Suprapubic skin (tissue), 4 donors: ENCODE measurements around the gene KRTAP19-7. TPM values are rescaled to one million over a fixed set of nuclear protein-coding genes. Genes with fewer than 3 reads are reported as not detected.

Experiments
- DNase-seq, 2 donors: peaks; one replicate each; pipeline ENCODE4 v3.0.0-alpha.2; 2019; ENCODE audit warnings: low spot score in 2 of 2
- H3K27ac ChIP-seq: fragments of 200-600 bp; sonication (generic); one replicate; pipeline ENCODE4 v1.5.1; 2019
- H3K27me3 ChIP-seq: fragments of 200-600 bp; sonication (generic); one replicate; pipeline ENCODE4 v1.5.1; 2019
- H3K36me3 ChIP-seq: fragments of 200-600 bp; sonication (generic); one replicate; pipeline ENCODE4 v1.5.1; 2019
- H3K4me1 ChIP-seq: fragments of 200-600 bp; sonication (generic); one replicate; pipeline ENCODE4 v1.5.1; 2019
- H3K4me3 ChIP-seq: fragments of 200-600 bp; sonication (generic); one replicate; pipeline ENCODE4 v1.5.1; 2019; ENCODE audit warnings: mild to moderate bottlenecking
- H3K9me3 ChIP-seq: fragments of 200-600 bp; sonication (generic); one replicate; pipeline ENCODE4 v1.5.1; 2019
- CTCF ChIP-seq, 2 donors: fragments of 200-600 bp in 1 of 2; fragments of 450-650 bp in 1 of 2; sonication (generic) in 1 of 2; IDR thresholded peaks; one replicate each; pipeline ENCODE4 v1.5.1; 2016 to 2019; ENCODE audit warnings: antibody characterized with exemption in 2 of 2, mild to moderate bottlenecking in 1 of 2, moderate library complexity in 1 of 2
- EP300 ChIP-seq: sonication (generic); formaldehyde crosslinking; IDR thresholded peaks from one replicate; pipeline ENCODE4 v1.6.1; 2017; ENCODE audit warnings: antibody characterized with exemption
- POLR2A ChIP-seq, 2 donors: fragments of 450-650 bp; IDR thresholded peaks; one replicate each; pipeline ENCODE4 v1.6.1; 2017; ENCODE audit warnings: antibody characterized with exemption in 2 of 2, mild to moderate bottlenecking in 2 of 2, moderate library complexity in 2 of 2
- POLR2AphosphoS5 ChIP-seq, 3 donors: sonication (generic); formaldehyde crosslinking; IDR thresholded peaks; one replicate each; pipeline ENCODE4 v1.6.1; 2017; ENCODE audit warnings: antibody characterized with exemption in 3 of 3
- WGBS: methylation state at CpG from one replicate; pipeline ENCODE4 v1.1.5; 2018; 5-methylcytosine and 5-hydroxymethylcytosine counted together
- total RNA-seq, 4 donors: library from RNA; depleted of rRNA; stranded (reverse); fragments of >200 nt; gene quantifications; one replicate each; pipeline ENCODE4 v1.1.0, GENCODE V29; 2016

The KRTAP19-7 gene
- total RNA-seq, 4 donors from 2014 or later = 7.2 TPM; not detected in 3

- no peaks in the 10 kb centered on the region for H3K27me3 ChIP-seq
- H3K36me3 ChIP-seq = no peaks in the 10 kb centered on the region
- no peaks in the 10 kb centered on the region for H3K9me3 ChIP-seq
- H3K4me1 ChIP-seq = no peaks in the 10 kb centered on the region
- no peak for DNase-seq
- H3K27ac ChIP-seq = no peak within 1 kb of the TSS
- H3K4me3 ChIP-seq = no peak within 1 kb of the TSS
- TF ChIP-seq CTCF (IDR thresholded peaks at IDR 0.05) (no peak), POLR2AphosphoS5 (IDR thresholded peaks at IDR 0.05) (no peak), EP300 (no peak), POLR2A (IDR thresholded peaks at IDR 0.05) (no peak)
These were observed 29.2 kb upstream of the KRTAP19-7 start, which contains the start of gene KRTAP22-2 for GRCh38 chr21:30590297-30590696. TSS of gene KRTAP22-2 (minus strand) at chr21:30590397.

- no peak for DNase-seq
- Histone ChIP-seq H3K36me3 (no peaks in the 10 kb centered on the region), H3K9me3 (no peaks in the 10 kb centered on the region), H3K4me1 (no peaks in the 10 kb centered on the region), H3K27ac (no peak overlapping the region), H3K4me3 (no peak overlapping the region), H3K27me3 (no peaks in the 10 kb centered on the region)
- WGBS = 69% methylated on average over 1 of the region's 1 CpG
- TF ChIP-seq EP300 (no peak), CTCF (IDR thresholded peaks at IDR 0.05) (no peak), POLR2A (IDR thresholded peaks at IDR 0.05) (no peak), POLR2AphosphoS5 (IDR thresholded peaks at IDR 0.05) (no peak)
These were observed 21.8 kb upstream of the KRTAP19-7 start for GRCh38 chr21:30582870-30583269.

GRCh38 chr21:30580132-30580531 is 19.0 kb upstream of the KRTAP19-7 start:
- H3K36me3 ChIP-seq = no peaks in the 10 kb centered on the region
- 77% methylated on average over 3 of the region's 3 CpGs for WGBS
- no peaks in the 10 kb centered on the region for H3K27me3 ChIP-seq
- no peak overlapping the region for H3K4me3 ChIP-seq
- no peak for TF ChIP-seq CTCF (IDR thresholded peaks at IDR 0.05)
- no peak for TF ChIP-seq POLR2A (IDR thresholded peaks at IDR 0.05)
- no peak for TF ChIP-seq POLR2AphosphoS5 (IDR thresholded peaks at IDR 0.05)
- TF ChIP-seq EP300 = no peak
- no peaks in the 10 kb centered on the region for H3K9me3 ChIP-seq
- no peak overlapping the region for H3K27ac ChIP-seq
- DNase-seq = no peak
- no peaks in the 10 kb centered on the region for H3K4me1 ChIP-seq

GRCh38 chr21:30579346-30579745 is 18.2 kb upstream of the KRTAP19-7 start:
- 14% methylated on average over 1 of the region's 1 CpG for WGBS
- H3K4me1 ChIP-seq = no peaks in the 10 kb centered on the region
- H3K9me3 ChIP-seq = no peaks in the 10 kb centered on the region
- no peak overlapping the region for H3K4me3 ChIP-seq
- H3K27ac ChIP-seq = no peak overlapping the region
- TF ChIP-seq POLR2A (IDR thresholded peaks at IDR 0.05) (no peak), CTCF (IDR thresholded peaks at IDR 0.05) (no peak), POLR2AphosphoS5 (IDR thresholded peaks at IDR 0.05) (no peak), EP300 (no peak)
- no peaks in the 10 kb centered on the region for H3K27me3 ChIP-seq
- no peak for DNase-seq
- no peaks in the 10 kb centered on the region for H3K36me3 ChIP-seq

GRCh38 chr21:30577766-30578165 is 16.7 kb upstream of the KRTAP19-7 start:
- no peak for DNase-seq
- Histone ChIP-seq H3K4me3 (no peak overlapping the region), H3K9me3 (no peaks in the 10 kb centered on the region), H3K4me1 (no peaks in the 10 kb centered on the region), H3K27ac (no peak overlapping the region), H3K36me3 (no peaks in the 10 kb centered on the region), H3K27me3 (no peaks in the 10 kb centered on the region)
- TF ChIP-seq EP300 (no peak), POLR2A (IDR thresholded peaks at IDR 0.05) (no peak), CTCF (IDR thresholded peaks at IDR 0.05) (no peak), POLR2AphosphoS5 (IDR thresholded peaks at IDR 0.05) (no peak)
